ENCODE results near the gene BTBD9.

The BTBD9 gene

DNA sequence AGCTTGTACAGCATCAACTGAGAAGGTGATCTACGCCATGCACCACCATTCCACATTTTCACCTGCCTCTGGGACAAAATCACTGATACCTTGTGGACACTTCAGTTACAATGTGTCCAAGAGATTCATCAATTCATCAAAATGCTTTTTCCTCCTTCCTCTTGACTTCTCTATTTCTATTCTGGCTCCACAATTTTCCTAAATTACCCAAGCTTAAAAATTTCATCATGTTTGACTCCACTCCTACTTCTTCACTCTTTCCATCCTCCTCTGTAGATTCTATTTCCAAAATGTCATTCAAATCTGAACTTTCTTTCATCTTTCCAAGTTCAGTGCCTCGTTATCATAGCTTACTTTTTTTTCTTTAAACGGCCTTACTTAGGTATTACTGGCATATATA lies 172.2 kb downstream of the BTBD9 start:
- TF ChIP-seq TAF1 (IDR thresholded peaks at IDR 0.05; ENCODE audit: borderline replicate concordance, low read depth, low read length), result no peak
- TF ChIP-seq POLR2A (IDR thresholded peaks at IDR 0.05; ENCODE audit: low read depth, low read length), result no peak
- TF ChIP-seq POLR2AphosphoS5 (IDR thresholded peaks at IDR 0.05; ENCODE audit: low read depth, low read length), result no peak
- no peak for FAIRE-seq
- DNase-seq (ENCODE audit: insufficient read length), result no peak

DNA sequence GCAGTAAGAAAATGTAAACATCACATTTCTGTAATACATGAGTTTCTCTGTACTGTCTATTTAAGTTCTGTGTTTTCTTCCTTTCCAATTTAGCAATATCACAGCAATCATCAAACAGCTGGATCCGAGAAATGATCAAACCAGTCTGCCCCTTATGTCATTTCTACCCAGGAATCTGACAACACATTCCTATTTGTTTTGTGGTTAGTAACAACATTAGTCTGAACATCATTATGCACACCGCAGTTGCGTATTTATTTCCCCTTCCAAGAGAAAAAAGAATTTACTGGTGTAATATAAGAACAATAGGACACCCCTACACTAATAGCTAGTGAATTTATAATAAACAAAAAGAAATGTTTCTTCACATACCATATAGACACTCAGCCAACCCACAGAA lies 179.5 kb downstream of the BTBD9 start:
- DNase-seq (ENCODE audit: insufficient read length) (no peak), FAIRE-seq (no peak)
- TF ChIP-seq POLR2A (IDR thresholded peaks at IDR 0.05; ENCODE audit: low read depth, low read length) (no peak), TAF1 (IDR thresholded peaks at IDR 0.05; ENCODE audit: borderline replicate concordance, low read depth, low read length) (no peak), POLR2AphosphoS5 (IDR thresholded peaks at IDR 0.05; ENCODE audit: low read depth, low read length) (no peak)

DNA sequence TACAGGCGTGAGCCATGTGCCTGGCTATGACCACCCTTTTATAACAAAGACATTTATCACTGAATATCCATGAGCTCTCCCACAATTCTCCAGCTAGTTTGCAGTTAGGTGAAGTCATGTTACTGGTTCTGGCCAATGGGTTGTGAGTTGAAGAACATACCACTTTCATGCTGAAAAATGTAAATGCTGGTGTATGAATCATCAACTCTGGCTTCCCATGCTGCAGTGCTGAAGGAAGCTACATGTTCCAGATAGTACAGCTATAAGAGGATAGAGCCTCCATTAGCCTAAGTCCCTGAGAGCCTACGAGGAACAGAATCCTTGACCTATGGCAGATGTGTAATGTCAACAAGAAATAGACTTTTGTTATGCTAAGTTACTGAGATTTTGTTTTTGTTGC lies 180.4 kb downstream of the BTBD9 start:
- no peak for FAIRE-seq
- no peak for TF ChIP-seq TAF1 (IDR thresholded peaks at IDR 0.05; ENCODE audit: borderline replicate concordance, low read depth, low read length)
- no peak for TF ChIP-seq POLR2A (IDR thresholded peaks at IDR 0.05; ENCODE audit: low read depth, low read length)
- TF ChIP-seq POLR2AphosphoS5 (IDR thresholded peaks at IDR 0.05; ENCODE audit: low read depth, low read length), result no peak
- no peak for DNase-seq (ENCODE audit: insufficient read length)

DNA sequence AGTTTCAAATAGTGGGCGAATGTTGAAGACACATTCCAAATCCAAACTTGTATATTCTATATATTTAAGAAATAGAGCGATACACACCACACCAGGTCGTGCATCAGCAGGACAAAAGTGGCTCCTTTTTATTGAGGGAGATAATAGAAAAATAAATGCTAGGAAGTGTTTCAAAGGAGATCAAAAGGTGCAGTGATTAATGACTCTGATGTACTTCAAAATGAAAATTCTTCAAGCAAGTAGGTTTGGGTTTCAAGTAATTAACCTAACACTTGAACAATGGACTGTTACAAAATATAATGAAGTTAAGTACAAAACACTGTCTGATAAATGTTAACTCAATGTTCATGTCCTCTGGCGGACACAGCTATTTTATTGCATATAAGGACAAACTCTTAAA lies 185.9 kb downstream of the BTBD9 start:
- DNase-seq (ENCODE audit: insufficient read length) (no peak), FAIRE-seq (no peak)
- no peak for TF ChIP-seq TAF1 (IDR thresholded peaks at IDR 0.05; ENCODE audit: borderline replicate concordance, low read depth, low read length)
- TF ChIP-seq POLR2A (IDR thresholded peaks at IDR 0.05; ENCODE audit: low read depth, low read length), result no peak
- TF ChIP-seq POLR2AphosphoS5 (IDR thresholded peaks at IDR 0.05; ENCODE audit: low read depth, low read length), result no peak

DNA sequence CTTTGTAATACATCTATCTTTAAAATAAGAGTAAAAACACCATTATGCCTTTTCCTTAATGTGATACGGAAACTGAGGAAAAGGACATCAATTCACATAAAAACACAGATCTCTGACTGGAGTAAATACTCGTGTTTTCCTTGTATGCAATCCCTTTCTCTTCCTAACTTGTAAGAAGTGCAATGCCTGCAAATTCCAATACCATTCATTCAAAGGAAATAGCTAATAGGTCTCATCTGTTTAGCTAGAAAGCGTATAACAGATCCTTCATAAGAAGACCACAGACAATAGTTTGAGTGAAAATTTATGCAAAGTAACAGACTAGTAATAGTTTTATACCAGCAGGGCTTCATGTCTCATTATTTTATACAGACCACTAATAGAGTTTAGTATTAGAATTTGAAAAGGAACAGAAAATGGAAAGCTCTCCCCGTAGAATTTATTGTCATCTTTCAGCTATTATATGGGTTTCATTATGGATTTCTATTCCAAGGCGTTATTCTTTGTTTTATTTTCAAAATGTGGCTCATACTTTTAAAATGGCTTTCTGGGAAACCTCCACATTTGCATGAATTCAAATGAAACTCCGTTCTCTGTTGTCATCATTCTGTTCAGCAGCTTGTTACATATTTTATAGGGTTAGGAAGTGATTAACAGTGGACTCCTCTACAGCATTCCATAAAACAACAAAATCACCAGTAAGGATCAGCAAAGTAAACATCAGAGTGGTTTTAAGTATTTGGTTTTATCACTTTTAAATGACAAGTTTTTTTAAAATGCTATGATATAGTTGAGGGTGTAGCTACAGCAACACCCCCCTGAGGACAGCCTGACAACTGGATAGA lies 186.7 kb downstream of the BTBD9 start:
- TF ChIP-seq POLR2A (IDR thresholded peaks at IDR 0.05; ENCODE audit: low read depth, low read length) (no peak), POLR2AphosphoS5 (IDR thresholded peaks at IDR 0.05; ENCODE audit: low read depth, low read length) (no peak), TAF1 (IDR thresholded peaks at IDR 0.05; ENCODE audit: borderline replicate concordance, low read depth, low read length) (no peak)
- FAIRE-seq (no peak), DNase-seq (ENCODE audit: insufficient read length) (no peak)

DNA sequence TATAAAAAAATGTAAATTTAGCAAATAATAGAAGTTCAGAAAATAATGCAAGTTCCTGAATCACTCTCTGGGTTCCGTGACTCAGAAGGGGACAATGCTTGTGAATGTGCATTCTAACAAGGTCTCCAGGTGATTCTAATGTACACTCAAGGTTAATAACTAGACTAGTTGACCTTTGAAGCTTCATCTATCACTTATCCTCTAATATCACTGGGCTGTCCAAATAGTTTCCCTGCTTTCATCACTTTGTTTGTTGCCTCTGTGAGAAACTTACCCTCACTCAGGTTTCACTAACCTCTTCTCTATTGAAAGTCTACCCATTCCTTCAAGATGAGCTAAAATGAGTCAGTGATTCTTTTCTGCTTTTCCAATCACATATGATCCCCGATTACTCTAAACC lies 189.0 kb downstream of the BTBD9 start:
- FAIRE-seq (no peak), DNase-seq (ENCODE audit: insufficient read length) (no peak)
- TF ChIP-seq TAF1 (IDR thresholded peaks at IDR 0.05; ENCODE audit: borderline replicate concordance, low read depth, low read length), result no peak
- TF ChIP-seq POLR2A (IDR thresholded peaks at IDR 0.05; ENCODE audit: low read depth, low read length), result no peak
- no peak for TF ChIP-seq POLR2AphosphoS5 (IDR thresholded peaks at IDR 0.05; ENCODE audit: low read depth, low read length)

DNA sequence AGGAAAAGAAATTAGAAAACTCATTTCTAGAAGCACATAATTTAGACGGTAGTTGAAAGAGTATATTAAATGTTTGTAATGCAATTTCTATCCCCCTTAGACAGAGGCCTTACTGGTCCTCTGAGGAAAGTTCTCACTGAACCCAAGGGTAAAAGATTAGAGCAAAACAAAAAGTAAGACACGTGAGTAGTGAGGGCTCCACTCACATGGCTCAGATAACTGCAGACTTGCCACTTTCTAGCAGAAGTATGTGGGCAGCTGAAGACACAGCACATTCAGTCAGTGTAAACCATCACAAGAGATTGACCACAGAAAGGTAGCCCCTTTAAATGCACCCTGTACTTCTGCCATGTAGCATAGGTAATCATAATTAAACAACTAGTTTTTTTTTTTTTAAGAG lies 193.8 kb downstream of the BTBD9 start:
- FAIRE-seq (no peak), DNase-seq (ENCODE audit: insufficient read length) (no peak)
- TF ChIP-seq TAF1 (IDR thresholded peaks at IDR 0.05; ENCODE audit: borderline replicate concordance, low read depth, low read length), result no peak
- TF ChIP-seq POLR2AphosphoS5 (IDR thresholded peaks at IDR 0.05; ENCODE audit: low read depth, low read length), result no peak
- TF ChIP-seq POLR2A (IDR thresholded peaks at IDR 0.05; ENCODE audit: low read depth, low read length), result no peak

DNA sequence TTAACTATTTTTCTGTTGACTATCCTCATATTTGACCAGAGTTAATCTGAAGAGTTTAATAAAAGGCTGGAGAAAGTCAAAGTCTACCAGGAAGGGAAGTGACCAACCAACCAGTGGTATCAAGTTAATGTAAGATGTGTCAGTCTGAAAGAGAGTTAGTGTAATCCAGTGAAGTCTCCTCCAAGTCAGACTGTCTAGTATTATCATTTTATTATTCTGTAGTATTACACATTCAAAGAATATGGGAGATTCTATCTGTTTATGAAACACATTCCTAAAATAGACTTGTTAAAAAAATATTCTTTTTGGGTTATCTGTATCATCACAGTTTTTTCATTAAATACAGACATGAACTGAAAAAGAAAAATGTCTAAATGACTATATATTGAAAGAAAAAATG lies 194.4 kb downstream of the BTBD9 start:
- FAIRE-seq, result no peak
- no peak for DNase-seq (ENCODE audit: insufficient read length)
- TF ChIP-seq POLR2AphosphoS5 (IDR thresholded peaks at IDR 0.05; ENCODE audit: low read depth, low read length) (no peak), TAF1 (IDR thresholded peaks at IDR 0.05; ENCODE audit: borderline replicate concordance, low read depth, low read length) (no peak), POLR2A (IDR thresholded peaks at IDR 0.05; ENCODE audit: low read depth, low read length) (no peak)

DNA sequence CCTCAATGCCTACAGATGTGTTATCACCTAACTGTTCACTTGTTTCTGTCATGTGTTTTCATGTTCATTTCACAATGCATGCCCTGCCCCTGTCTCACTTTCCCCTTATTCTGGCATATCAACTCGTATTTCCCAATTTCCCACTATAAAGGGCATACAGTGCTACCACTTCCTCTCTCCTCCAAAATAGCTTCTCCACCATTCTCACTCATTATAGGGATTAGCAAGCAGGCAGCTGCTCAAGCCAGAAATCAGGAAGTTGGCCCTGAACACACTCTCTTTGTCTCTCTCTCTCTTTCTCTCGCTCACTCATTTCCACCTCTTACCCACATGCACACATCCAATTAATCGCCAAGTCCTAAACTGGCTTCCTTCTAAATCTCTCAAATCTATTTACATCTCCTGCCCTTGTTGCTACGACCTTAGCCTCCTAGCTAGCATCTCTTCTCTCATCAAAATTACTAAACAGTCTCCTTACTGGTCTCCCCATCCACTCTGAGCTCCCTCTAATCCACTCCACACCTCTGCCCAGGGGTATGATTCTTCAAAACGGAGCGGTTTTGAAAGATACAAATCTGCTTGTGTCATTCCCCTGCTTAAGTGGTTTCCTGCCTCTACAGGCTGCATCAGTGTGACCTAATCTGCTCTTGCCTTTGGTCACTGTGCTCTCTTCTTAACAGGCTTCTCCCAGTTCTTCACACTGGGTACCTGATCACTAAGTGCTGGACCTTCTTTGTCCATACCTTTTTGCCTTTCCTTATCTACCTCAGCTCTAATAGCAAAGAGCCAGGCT lies 196.2 kb downstream of the BTBD9 start:
- TF ChIP-seq POLR2A (IDR thresholded peaks at IDR 0.05; ENCODE audit: low read depth, low read length) (no peak), POLR2AphosphoS5 (IDR thresholded peaks at IDR 0.05; ENCODE audit: low read depth, low read length) (no peak), TAF1 (IDR thresholded peaks at IDR 0.05; ENCODE audit: borderline replicate concordance, low read depth, low read length) (no peak)
- DNase-seq (ENCODE audit: insufficient read length) (no peak), FAIRE-seq (no peak)

DNA sequence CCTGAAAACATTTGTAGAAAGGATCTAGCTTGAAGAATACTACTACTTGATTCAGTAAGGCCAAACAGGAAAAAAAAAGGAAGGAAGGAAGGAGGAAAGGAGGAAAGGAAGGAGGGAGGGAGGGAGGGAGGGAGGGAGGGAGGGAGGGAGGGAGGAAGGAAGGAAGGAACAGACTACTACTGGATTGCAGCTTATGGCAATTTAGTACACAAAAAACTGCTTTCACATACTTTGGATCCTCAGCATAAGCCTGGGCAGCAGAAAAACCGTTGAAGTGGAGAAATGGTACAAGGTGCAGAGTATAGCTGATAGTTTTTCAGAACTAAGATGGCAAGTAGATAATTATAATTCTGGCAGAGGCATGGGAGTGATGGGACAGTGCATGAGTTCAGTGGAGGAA lies 201.6 kb downstream of the BTBD9 start:
- FAIRE-seq, result no peak
- TF ChIP-seq POLR2AphosphoS5 (IDR thresholded peaks at IDR 0.05; ENCODE audit: low read depth, low read length), result no peak
- no peak for TF ChIP-seq TAF1 (IDR thresholded peaks at IDR 0.05; ENCODE audit: borderline replicate concordance, low read depth, low read length)
- DNase-seq (ENCODE audit: insufficient read length), result no peak

DNA sequence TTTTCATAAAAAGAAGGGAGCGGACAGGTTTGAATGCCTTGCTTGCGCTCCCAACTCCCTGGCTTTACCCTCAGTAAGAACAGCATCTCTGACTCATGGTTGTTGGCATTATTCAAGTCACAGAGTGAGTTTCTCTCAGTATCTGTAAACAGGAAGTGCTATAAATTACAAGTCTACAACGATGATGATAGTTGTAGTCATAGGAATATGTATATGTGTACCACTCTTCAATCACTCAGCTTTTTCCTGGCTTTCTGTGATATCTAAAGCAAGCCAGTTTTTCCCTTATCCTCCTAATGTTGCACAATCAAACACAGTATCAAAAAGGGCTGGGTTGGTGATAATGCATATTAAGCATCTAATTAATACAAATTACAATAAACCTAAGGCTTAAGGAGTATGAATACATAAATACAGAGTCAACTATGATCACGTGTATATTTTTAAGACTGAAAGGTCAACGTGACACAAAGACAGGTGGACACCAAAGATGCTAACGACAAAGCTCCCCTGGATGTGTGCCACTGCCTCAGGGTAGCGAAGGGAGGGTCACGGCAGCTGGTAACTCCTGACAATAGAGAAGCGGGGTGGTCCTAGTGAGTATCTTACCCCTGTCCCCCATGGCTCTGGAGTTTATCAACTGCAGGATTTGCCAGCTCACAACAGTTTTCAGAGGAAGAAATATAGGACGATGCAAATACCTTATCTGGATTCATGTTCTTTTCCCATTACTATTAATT lies 202.8 kb downstream of the BTBD9 start:
- no peak for TF ChIP-seq POLR2AphosphoS5 (IDR thresholded peaks at IDR 0.05; ENCODE audit: low read depth, low read length)
- no peak for TF ChIP-seq POLR2A (IDR thresholded peaks at IDR 0.05; ENCODE audit: low read depth, low read length)
- TF ChIP-seq TAF1 (IDR thresholded peaks at IDR 0.05; ENCODE audit: borderline replicate concordance, low read depth, low read length), result no peak
- DNase-seq (ENCODE audit: insufficient read length), result no peak
- FAIRE-seq, result no peak
